Panc1 (cell line): ENCODE results near the gene TTLL5. TPM values are rescaled to one million over a fixed set of nuclear protein-coding genes. Genes with fewer than 3 reads are reported as not detected.

Experiments
- ATAC-seq: fragments of 200-7000 bp; cut with Tn5 transposase; 2 replicates; pipeline ENCODE4 v1.9.1; 2020; ENCODE audit warnings: mild to moderate bottlenecking, moderate library complexity
- BruUV-seq: library from RNA; stranded (reverse); fragments of 400-500 nt; replicated peaks from 2 replicates; lab custom pipeline; 2021; lab: Mats Ljungman, UMichigan
- CTCF ChIA-PET: fragments of 300-600 bp; sonication (Branson Sonifier 250); formaldehyde crosslinking; loops from one replicate; lab custom pipeline; 2022; ENCODE audit warnings: antibody characterized with exemption; lab: Charles Lee
- POLR2A ChIA-PET: fragments of 300-600 bp; sonication (Branson Sonifier 250); formaldehyde crosslinking; loops from one replicate; lab custom pipeline; 2022; ENCODE audit warnings: antibody characterized with exemption; lab: Charles Lee
- DNase-seq: peaks from one replicate; pipeline ENCODE4 v3.0.0-alpha.2; 2010; ENCODE audit warnings: low read depth, low spot score
- H3K27ac ChIP-seq: 2 replicates; pipeline ENCODE4 v1.5.1; 2011; ENCODE audit warnings: mild to moderate bottlenecking, low read length, inconsistent platforms
- H3K27me3 ChIP-seq: fragments of 200-500 bp; sonication (Bioruptor generic); 2 replicates; pipeline ENCODE4 v1.6.0; 2014; ENCODE audit warnings: low read length, inconsistent platforms; ENCODE audit not compliant: control insufficient read depth, insufficient read depth
- H3K36me3 ChIP-seq: fragments of 200-500 bp; sonication (Bioruptor generic); 2 replicates; pipeline ENCODE4 v1.5.1; 2014; ENCODE audit warnings: inconsistent platforms, mild to moderate bottlenecking, low read length, moderate library complexity; ENCODE audit not compliant: control insufficient read depth, insufficient read depth
- H3K4me1 ChIP-seq: 2 replicates; pipeline ENCODE4 v1.5.1; 2011; ENCODE audit warnings: inconsistent platforms, mild to moderate bottlenecking, low read length, moderate library complexity; ENCODE audit not compliant: control insufficient read depth, insufficient read depth
- H3K4me3 ChIP-seq, 2 experiments: 2 replicates each; pipeline ENCODE4 v1.5.1; 2011 to 2012; ENCODE audit warnings: low read depth in 2 of 2, low read length in 2 of 2, mild to moderate bottlenecking in 2 of 2, inconsistent platforms in 1 of 2, moderate library complexity in 1 of 2
- H3K9me3 ChIP-seq: fragments of 200-500 bp; sonication (Bioruptor generic); 2 replicates; pipeline ENCODE4 v1.5.1; 2014; ENCODE audit warnings: low read depth, mild to moderate bottlenecking, inconsistent platforms, low read length, moderate library complexity; ENCODE audit not compliant: control insufficient read depth, insufficient read depth
- in situ Hi-C: cut with HindIII; loops from 2 replicates; pipeline ENCODE4 v1.10.0; 2016; ENCODE audit warnings: low sequenced_read_pairs, low pct_unique_long_range_greater_than_20kb
- intact Hi-C: fragments of 100-400 bp; cut with micrococcal nuclease; formaldehyde crosslinking; loops from one replicate; pipeline ENCODE4 v1.10.0; 2022; ENCODE audit not compliant: unreplicated experiment
- total RNA-seq: library from RNA; stranded (reverse); gene quantifications from one replicate; pipeline ENCODE4 v1.2.1, GENCODE V29; 2021; ENCODE audit not compliant: unreplicated experiment
- TF ChIP-seq, protein P1 (sequence below), 2 experiments: IDR thresholded peaks; 2 replicates each; pipeline ENCODE4 v1.6.1; 2011 to 2012; ENCODE audit warnings: low read depth in 2 of 2, control low read depth in 1 of 2, low read length in 1 of 2, mild to moderate bottlenecking in 1 of 2, moderate library complexity in 1 of 2; ENCODE audit not compliant: insufficient read depth in 1 of 2

Gene TTLL5
- total RNA-seq, 1 experiment from 2014 or later, result 23.5 TPM

DNA sequence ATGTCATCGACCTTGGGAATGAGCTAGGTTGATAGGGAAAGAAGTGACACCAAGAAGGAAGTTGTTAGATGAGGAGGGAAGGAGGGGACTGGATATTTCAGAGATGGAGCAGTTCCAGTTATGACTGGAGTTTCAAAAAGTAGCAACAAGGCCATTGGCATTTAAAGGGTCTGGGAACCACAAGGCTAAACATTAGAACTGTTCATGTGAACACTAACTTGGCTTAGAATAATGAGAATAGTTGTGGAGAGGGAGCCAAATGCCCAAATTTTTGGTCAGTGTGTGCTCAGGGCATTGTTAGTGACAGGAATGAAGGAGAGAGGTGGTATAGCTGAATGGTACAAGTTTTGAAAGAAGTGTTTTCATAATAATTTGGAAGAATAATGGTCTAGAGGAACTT is 341.3 kb downstream of the TTLL5 start:
- intact Hi-C loops (no loop called here), in situ Hi-C loops (no loop called here)
- ATAC-seq (no peak), DNase-seq (no peak)
- POLR2A ChIA-PET, result no interaction called here
- TF ChIP-seq, protein P1, sequence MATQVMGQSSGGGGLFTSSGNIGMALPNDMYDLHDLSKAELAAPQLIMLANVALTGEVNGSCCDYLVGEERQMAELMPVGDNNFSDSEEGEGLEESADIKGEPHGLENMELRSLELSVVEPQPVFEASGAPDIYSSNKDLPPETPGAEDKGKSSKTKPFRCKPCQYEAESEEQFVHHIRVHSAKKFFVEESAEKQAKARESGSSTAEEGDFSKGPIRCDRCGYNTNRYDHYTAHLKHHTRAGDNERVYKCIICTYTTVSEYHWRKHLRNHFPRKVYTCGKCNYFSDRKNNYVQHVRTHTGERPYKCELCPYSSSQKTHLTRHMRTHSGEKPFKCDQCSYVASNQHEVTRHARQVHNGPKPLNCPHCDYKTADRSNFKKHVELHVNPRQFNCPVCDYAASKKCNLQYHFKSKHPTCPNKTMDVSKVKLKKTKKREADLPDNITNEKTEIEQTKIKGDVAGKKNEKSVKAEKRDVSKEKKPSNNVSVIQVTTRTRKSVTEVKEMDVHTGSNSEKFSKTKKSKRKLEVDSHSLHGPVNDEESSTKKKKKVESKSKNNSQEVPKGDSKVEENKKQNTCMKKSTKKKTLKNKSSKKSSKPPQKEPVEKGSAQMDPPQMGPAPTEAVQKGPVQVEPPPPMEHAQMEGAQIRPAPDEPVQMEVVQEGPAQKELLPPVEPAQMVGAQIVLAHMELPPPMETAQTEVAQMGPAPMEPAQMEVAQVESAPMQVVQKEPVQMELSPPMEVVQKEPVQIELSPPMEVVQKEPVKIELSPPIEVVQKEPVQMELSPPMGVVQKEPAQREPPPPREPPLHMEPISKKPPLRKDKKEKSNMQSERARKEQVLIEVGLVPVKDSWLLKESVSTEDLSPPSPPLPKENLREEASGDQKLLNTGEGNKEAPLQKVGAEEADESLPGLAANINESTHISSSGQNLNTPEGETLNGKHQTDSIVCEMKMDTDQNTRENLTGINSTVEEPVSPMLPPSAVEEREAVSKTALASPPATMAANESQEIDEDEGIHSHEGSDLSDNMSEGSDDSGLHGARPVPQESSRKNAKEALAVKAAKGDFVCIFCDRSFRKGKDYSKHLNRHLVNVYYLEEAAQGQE (IDR thresholded peaks at IDR 0.05; ENCODE audit: insufficient read depth in 1 of 2, low read depth in 2 of 2, low read length in 1 of 2), result no peak
- Histone ChIP-seq H3K27ac (no peak overlapping the region), H3K4me1 (no peaks in the 10 kb centered on the region), H3K9me3 (peaks cover 8% of the 10 kb centered on the region; the same call in 1 of the 2 replicates), H3K4me3 (no peak overlapping the region), H3K36me3 (no peaks in the 10 kb centered on the region; the same call in 1 of the 2 replicates), H3K27me3 (no peaks in the 10 kb centered on the region)
- CTCF ChIA-PET, result no interaction called here
- BruUV-seq, result no TSS peak

Other genes with a start within 250 kb of the TTLL5 start
- gene JDP2, start 233.2 kb upstream of the TTLL5 start, total RNA-seq, result 17.5 TPM
- not detected for gene BATF, start 138.8 kb upstream of the TTLL5 start, total RNA-seq
- 9.7 TPM for gene FLVCR2, start 82.6 kb upstream of the TTLL5 start, total RNA-seq
- gene ERG28, start 370 bp upstream of the TTLL5 start, total RNA-seq, result 23.1 TPM